ENCODE measurements around the gene ATP11A. TPM values are rescaled to one million over a fixed set of nuclear protein-coding genes. Genes with fewer than 3 reads are reported as not detected.
"Not testable (repeated sequence)": the region's sequence is repeated elsewhere in the genome, so short reads cannot be mapped to it uniquely, and the experiment has no call there.

Gene ATP11A
- total and polyA plus RNA-seq, 10 of the 15 experiments (the other 5 are each of a cell fraction or from before 2014, with no cell fraction given), result 1.4 to 69.6 (median 14.4) TPM

- Histone ChIP-seq H3K9me3 (replicated peaks; ENCODE audit: control insufficient read depth, insufficient read depth, low read length) (no peaks in the 10 kb centered on the region), H2AFZ (ENCODE audit: control insufficient read depth, low read depth, low read length) (no peak overlapping the region), H3K36me3 (ENCODE audit: control insufficient read depth in 2 of 2, insufficient read depth in 2 of 2, low read length in 1 of 2) (no peaks in the 10 kb centered on the region), H3K27ac (ENCODE audit: control insufficient read depth, insufficient read depth) (no peak overlapping the region), H3K4me2 (ENCODE audit: control insufficient read depth, insufficient read depth) (no peak overlapping the region), H3K9ac (ENCODE audit: control insufficient read depth, insufficient read depth, low read length) (no peak overlapping the region), H3K4me1 (ENCODE audit: control insufficient read depth, insufficient read depth, low read length) (no peaks in the 10 kb centered on the region), H3K27me3 (replicated peaks in 1 of 2; ENCODE audit: control insufficient read depth in 2 of 2, insufficient read depth in 2 of 2, low read length in 1 of 2) (no peaks in the 10 kb centered on the region), H4K20me1 (ENCODE audit: control insufficient read depth, insufficient read depth) (no peaks in the 10 kb centered on the region), H3K79me2 (ENCODE audit: control insufficient read depth, insufficient read depth, low read length) (no peaks in the 10 kb centered on the region), H3K4me3 (no peak overlapping the region)
- SMC1A ChIA-PET (ENCODE audit: uncharacterized antibody, unreplicated experiment), result interaction anchor here (0.6 kb wide), 1 partner anchor 1572 kb away, joined by 3 read pairs; no protein-coding TSS in a partner anchor
- CTCF ChIA-PET, result no interaction called here
- 77% methylated on average over 7 of the region's 7 CpGs for WGBS (ENCODE audit: insufficient coverage, insufficient replicate concordance, low lambda C conversion rate, missing lambda C conversion rate)
- TF ChIP-seq CBX3 (IDR thresholded peaks at IDR 0.05; ENCODE audit: borderline replicate concordance, low read depth), result no peak
- TF ChIP-seq MEF2A (IDR thresholded peaks at IDR 0.05; ENCODE audit: insufficient read depth, low read depth, low read length), result no peak
- TF ChIP-seq CBFB (IDR thresholded peaks at IDR 0.05; ENCODE audit: low read depth), result no peak
- TF ChIP-seq SIN3A (IDR thresholded peaks at IDR 0.05; ENCODE audit: low read depth, low read length), result no peak
- TF ChIP-seq RB1 (IDR thresholded peaks at IDR 0.05; ENCODE audit: borderline replicate concordance), result no peak
- TF ChIP-seq, protein P1, sequence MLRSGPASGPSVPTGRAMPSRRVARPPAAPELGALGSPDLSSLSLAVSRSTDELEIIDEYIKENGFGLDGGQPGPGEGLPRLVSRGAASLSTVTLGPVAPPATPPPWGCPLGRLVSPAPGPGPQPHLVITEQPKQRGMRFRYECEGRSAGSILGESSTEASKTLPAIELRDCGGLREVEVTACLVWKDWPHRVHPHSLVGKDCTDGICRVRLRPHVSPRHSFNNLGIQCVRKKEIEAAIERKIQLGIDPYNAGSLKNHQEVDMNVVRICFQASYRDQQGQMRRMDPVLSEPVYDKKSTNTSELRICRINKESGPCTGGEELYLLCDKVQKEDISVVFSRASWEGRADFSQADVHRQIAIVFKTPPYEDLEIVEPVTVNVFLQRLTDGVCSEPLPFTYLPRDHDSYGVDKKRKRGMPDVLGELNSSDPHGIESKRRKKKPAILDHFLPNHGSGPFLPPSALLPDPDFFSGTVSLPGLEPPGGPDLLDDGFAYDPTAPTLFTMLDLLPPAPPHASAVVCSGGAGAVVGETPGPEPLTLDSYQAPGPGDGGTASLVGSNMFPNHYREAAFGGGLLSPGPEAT (IDR thresholded peaks at IDR 0.05; ENCODE audit: low read depth), result no peak
- no peak for TF ChIP-seq POU2F2 (IDR thresholded peaks at IDR 0.05; ENCODE audit: borderline replicate concordance, low read depth, low read length)
- TF ChIP-seq MTA3 (IDR thresholded peaks at IDR 0.05; ENCODE audit: borderline replicate concordance, low read length), result no peak
- TF ChIP-seq BRCA1 (IDR thresholded peaks at IDR 0.05; ENCODE audit: low read depth, low read length), result no peak
- TF ChIP-seq YBX1 (IDR thresholded peaks at IDR 0.05), result no peak
- no peak for TF ChIP-seq NKRF (conservative IDR thresholded peaks at IDR 0.05)
- no peak for TF ChIP-seq CREM (IDR thresholded peaks at IDR 0.05; ENCODE audit: low read depth)
- FAIRE-seq, result no peak
- no peak for ATAC-seq
- DNase-seq (ENCODE audit: low read depth, low spot score), result no peak
- in situ Hi-C loops (cut with MboI) (no loop called here), intact Hi-C loops (cut with micrococcal nuclease; ENCODE audit: unreplicated experiment) (no loop called here)
- RAD21 ChIA-PET (ENCODE audit: unreplicated experiment), result no interaction called here
- BruUV-seq (replicated peaks), result no TSS peak
- POLR2A ChIA-PET, result no interaction called here
Measured at GRCh38 chr13:112675366-112675756, 14.5 kb upstream of the ATP11A start.

- H3K27me3 ChIP-seq (replicated peaks in 1 of 2; ENCODE audit: control insufficient read depth in 2 of 2, insufficient read depth in 2 of 2, low read length in 1 of 2); POLR2A ChIA-PET; H3K4me2 ChIP-seq (ENCODE audit: control insufficient read depth, insufficient read depth); ATAC-seq; H3K27ac ChIP-seq (ENCODE audit: control insufficient read depth, insufficient read depth); H3K9ac ChIP-seq (ENCODE audit: control insufficient read depth, insufficient read depth, low read length); BruUV-seq (replicated peaks); H3K79me2 ChIP-seq (ENCODE audit: control insufficient read depth, insufficient read depth, low read length); H3K9me3 ChIP-seq (replicated peaks; ENCODE audit: control insufficient read depth, insufficient read depth, low read length); intact Hi-C loops (cut with micrococcal nuclease; ENCODE audit: unreplicated experiment); H3K36me3 ChIP-seq (ENCODE audit: control insufficient read depth in 2 of 2, insufficient read depth in 2 of 2, low read length in 1 of 2); H4K20me1 ChIP-seq (ENCODE audit: control insufficient read depth, insufficient read depth); DNase-seq (ENCODE audit: low read depth, low spot score); FAIRE-seq; in situ Hi-C loops (cut with MboI); H2AFZ ChIP-seq (ENCODE audit: control insufficient read depth, low read depth, low read length); H3K4me1 ChIP-seq (ENCODE audit: control insufficient read depth, insufficient read depth, low read length); H3K4me3 ChIP-seq: not testable (repeated sequence)
- ChIA-PET SMC1A (ENCODE audit: uncharacterized antibody, unreplicated experiment) (interaction anchor here (1.2 kb wide), 1 partner anchor 10 kb away, joined by 3 read pairs; no protein-coding TSS in a partner anchor), RAD21 (ENCODE audit: unreplicated experiment) (interaction anchor here (0.7 kb wide), 1 partner anchor 45 kb away, joined by 3 read pairs; no protein-coding TSS in a partner anchor), CTCF (interaction anchor here (0.9 kb wide), 1 partner anchor 233 kb away, joined by 3 read pairs; no protein-coding TSS in a partner anchor)
- 67% methylated on average over 9 of the region's 9 CpGs for WGBS (ENCODE audit: insufficient coverage, insufficient replicate concordance, low lambda C conversion rate, missing lambda C conversion rate)
Measured at GRCh38 chr13:112677421-112677962, 12.3 kb upstream of the ATP11A start.

All from GM12878 (cell line).